NOMO-1 (cell line): ENCODE data around the gene KIAA1958.
A peak's percentile ranks its signal among the peaks of the same experiment; 100 is the strongest.

Experiments
- DNase-seq, 2 experiments: peaks; one replicate each; lab custom pipeline; 2025; ENCODE audit not compliant: unreplicated experiment in 2 of 2; lab: John Stamatoyannopoulos, UW

KIAA1958 gene

GRCh38 chr9:112527959-112528358, 41.3 kb downstream of the KIAA1958 start:
- no peak for DNase-seq

GRCh38 chr9:112529316-112529715, 42.7 kb downstream of the KIAA1958 start:
- DNase-seq = no peak

- DNase-seq = no peak
Observed at GRCh38 chr9:112530751-112531205, 44.2 kb downstream of the KIAA1958 start.

GRCh38 chr9:112531666-112532282, 45.1 kb downstream of the KIAA1958 start:
- no peak for DNase-seq

- no peak for DNase-seq
Observed at GRCh38 chr9:112532427-112532826, 45.8 kb downstream of the KIAA1958 start.

- DNase-seq = no peak
Observed at GRCh38 chr9:112533660-112534059, 47.0 kb downstream of the KIAA1958 start.

GRCh38 chr9:112535301-112535700, 48.7 kb downstream of the KIAA1958 start:
- no peak for DNase-seq

- DNase-seq = no peak
Observed at GRCh38 chr9:112535811-112536210, 49.2 kb downstream of the KIAA1958 start.

- DNase-seq = no peak
Observed at GRCh38 chr9:112537561-112537960, 50.9 kb downstream of the KIAA1958 start.

GRCh38 chr9:112540800-112541199, 54.2 kb downstream of the KIAA1958 start:
- DNase-seq = no peak

GRCh38 chr9:112541685-112542084, 55.1 kb downstream of the KIAA1958 start:
- DNase-seq = no peak

- DNase-seq = no peak
Observed at GRCh38 chr9:112542593-112543292, 56.1 kb downstream of the KIAA1958 start.

GRCh38 chr9:112544477-112544876, 57.9 kb downstream of the KIAA1958 start:
- DNase-seq = no peak

GRCh38 chr9:112545237-112545636, 58.6 kb downstream of the KIAA1958 start:
- no peak for DNase-seq

- no peak for DNase-seq
Observed at GRCh38 chr9:112546149-112547012, 59.8 kb downstream of the KIAA1958 start.

GRCh38 chr9:112548051-112548440, 61.4 kb downstream of the KIAA1958 start:
- DNase-seq = no peak

- DNase-seq = peak in 1 of 2 experiments; percentile 28
Observed at GRCh38 chr9:112548836-112549595, 62.4 kb downstream of the KIAA1958 start.

- DNase-seq = no peak
Observed at GRCh38 chr9:112550531-112550930, 63.9 kb downstream of the KIAA1958 start.

- DNase-seq = no peak
Observed at GRCh38 chr9:112551641-112552040, 65.0 kb downstream of the KIAA1958 start.

- no peak for DNase-seq
Observed at GRCh38 chr9:112552229-112553056, 65.8 kb downstream of the KIAA1958 start.
